Psoas muscle (tissue), 8 donors: ENCODE data around the gene FAM174A. TPM values are rescaled to one million over a fixed set of nuclear protein-coding genes. Genes with fewer than 3 reads are reported as not detected.

Experiments
- ATAC-seq, 4 donors: fragments of 200-7000 bp; cut with Tn5 transposase; one replicate each; pipeline ENCODE4 v1.9.1; 2020; ENCODE audit warnings: moderate library complexity in 3 of 4, mild to moderate bottlenecking in 2 of 4
- DNase-seq, 2 donors: peaks; one replicate each; pipeline ENCODE4 v3.0.0-alpha.2; 2020
- H3K27ac ChIP-seq: fragments of 200-600 bp; one replicate; pipeline ENCODE4 v1.8.0; 2022
- H3K27me3 ChIP-seq, 3 donors: fragments of 200-600 bp in 1 of 3; one replicate each; pipeline versions ENCODE4 v1.6.1 to v1.8.0; 2013 to 2022; ENCODE audit warnings: low read length in 2 of 3, mild to moderate bottlenecking in 2 of 3, moderate library complexity in 1 of 3; ENCODE audit not compliant: insufficient read depth in 3 of 3
- H3K36me3 ChIP-seq, 2 donors: fragments of 200-600 bp in 1 of 2; one replicate each; pipeline versions ENCODE4 v1.6.1 to v1.8.0; 2013 to 2022; ENCODE audit warnings: low read depth in 1 of 2, mild to moderate bottlenecking in 1 of 2, moderate library complexity in 1 of 2; ENCODE audit not compliant: insufficient read depth in 1 of 2
- H3K4me1 ChIP-seq: fragments of 200-600 bp; one replicate; pipeline ENCODE4 v1.8.0; 2022
- H3K4me3 ChIP-seq: fragments of 200-600 bp; one replicate; pipeline ENCODE4 v1.8.0; 2022; ENCODE audit warnings: mild to moderate bottlenecking
- H3K9me3 ChIP-seq: fragments of 200-600 bp; one replicate; pipeline ENCODE4 v1.8.0; 2022
- WGBS, 3 donors: extraction: QIAGEN DNeasy Blood & Tissue Kit; methylation state at CpG; one replicate each; pipeline versions ENCODE4 v1.1.6 to v1.1.7; 2013; 5-methylcytosine and 5-hydroxymethylcytosine counted together
- intact Hi-C, 2 donors: fragments of 100-400 bp; cut with DNase I; formaldehyde crosslinking; loops; one replicate each; pipeline versions ENCODE4 v1.11.0 to v1.14.2; 2022
- polyA plus RNA-seq, 3 donors: library from polyadenylated mRNA; stranded (reverse); fragments of 200-250 nt; gene quantifications; one replicate each; pipeline ENCODE4 v1.2.3, GENCODE V29; 2013
- total RNA-seq, 4 donors: library from RNA; stranded (reverse); fragmentation: NEBNext Ultra II Directional in 2 of 4; extraction: Animal tissue kit (Norgen Biotek cat#: 25700) in 2 of 4; gene quantifications; one replicate each; pipeline versions ENCODE4 v1.2.1 to v1.2.4, GENCODE V29; 2021 to 2023
- TF ChIP-seq, protein P1 (sequence below): fragments of 200-600 bp; IDR thresholded peaks from one replicate; pipeline ENCODE4 v1.8.0; 2022; ENCODE audit warnings: antibody characterized with exemption
- donor health status: healthy with polysubstance abuse.
- donor health status: DM: no; HTN: no; CAD: no; lungs with moderate emphysema.
- donor health status: Bipolar disorder and iron deficiency.
- donor health status: healthy.
- donor health status: DM: yes; HTN: yes; CAD: no.
- donor health status: DM: no; HTN: no; CAD: no.
- donor health status: DM: no; HTN: no; CAD: no.
- donor health status: DM: yes; HTN: yes; CAD: no.

Gene FAM174A
- total and polyA plus RNA-seq, 7 donors = 30.6 to 55.1 (median 38.4) TPM

DNA sequence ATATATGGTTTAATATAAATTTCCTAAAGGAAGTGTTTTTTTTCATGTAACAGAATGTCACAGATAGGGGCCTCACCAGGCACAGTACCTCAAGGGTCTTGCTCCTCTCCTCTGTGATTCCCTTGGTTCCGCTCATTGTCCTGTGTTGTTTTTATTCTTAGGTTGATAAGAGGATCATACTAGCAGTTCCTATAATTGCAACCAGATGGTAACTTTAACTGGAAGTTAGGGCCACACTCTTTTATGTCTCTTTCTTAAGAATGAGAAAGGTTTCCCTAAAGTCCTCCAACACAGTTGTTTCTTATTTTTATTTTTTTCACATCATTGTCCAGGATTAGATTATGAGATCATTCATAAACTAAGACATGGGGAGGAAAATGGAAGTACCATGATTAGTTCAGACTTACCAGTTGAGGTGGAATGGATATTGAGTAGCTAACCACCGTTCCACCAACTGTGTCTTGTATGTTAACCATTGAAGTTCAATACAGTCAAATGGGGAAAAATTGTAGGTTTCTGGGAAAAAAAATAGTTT is 41.1 kb downstream of the FAM174A start:
- intact Hi-C loops = no loop called here
- 54 to 57% (median 57%) methylated on average over 2 of the region's 2 CpGs for WGBS, 3 donors

GRCh38 chr5:100577506-100577905 is 42.3 kb downstream of the FAM174A start:
- H3K27ac ChIP-seq = peak overlapping the region; percentile 51
- TF ChIP-seq, protein P1, sequence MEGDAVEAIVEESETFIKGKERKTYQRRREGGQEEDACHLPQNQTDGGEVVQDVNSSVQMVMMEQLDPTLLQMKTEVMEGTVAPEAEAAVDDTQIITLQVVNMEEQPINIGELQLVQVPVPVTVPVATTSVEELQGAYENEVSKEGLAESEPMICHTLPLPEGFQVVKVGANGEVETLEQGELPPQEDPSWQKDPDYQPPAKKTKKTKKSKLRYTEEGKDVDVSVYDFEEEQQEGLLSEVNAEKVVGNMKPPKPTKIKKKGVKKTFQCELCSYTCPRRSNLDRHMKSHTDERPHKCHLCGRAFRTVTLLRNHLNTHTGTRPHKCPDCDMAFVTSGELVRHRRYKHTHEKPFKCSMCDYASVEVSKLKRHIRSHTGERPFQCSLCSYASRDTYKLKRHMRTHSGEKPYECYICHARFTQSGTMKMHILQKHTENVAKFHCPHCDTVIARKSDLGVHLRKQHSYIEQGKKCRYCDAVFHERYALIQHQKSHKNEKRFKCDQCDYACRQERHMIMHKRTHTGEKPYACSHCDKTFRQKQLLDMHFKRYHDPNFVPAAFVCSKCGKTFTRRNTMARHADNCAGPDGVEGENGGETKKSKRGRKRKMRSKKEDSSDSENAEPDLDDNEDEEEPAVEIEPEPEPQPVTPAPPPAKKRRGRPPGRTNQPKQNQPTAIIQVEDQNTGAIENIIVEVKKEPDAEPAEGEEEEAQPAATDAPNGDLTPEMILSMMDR = no peak
- DNase-seq (no peak), ATAC-seq (no peak)
- no peak overlapping the region for H3K4me3 ChIP-seq
- H3K9me3 ChIP-seq = no peaks in the 10 kb centered on the region
- intact Hi-C loops = no loop called here
- peaks cover 22% of the 10 kb centered on the region for H3K4me1 ChIP-seq
- 69 to 81% (median 78%) methylated on average over 1 of the region's 1 CpG for WGBS, 3 donors
- no peaks in the 10 kb centered on the region for H3K36me3 ChIP-seq
- H3K27me3 ChIP-seq = no peaks in the 10 kb centered on the region

More for the DNA sequence above, 41.1 kb downstream of the FAM174A start:
- H3K4me3 ChIP-seq = no peak overlapping the region
- H3K27ac ChIP-seq = peak overlapping the region; percentile 51
- ATAC-seq (no peak), DNase-seq (no peak)
- peaks cover 22% of the 10 kb centered on the region for H3K4me1 ChIP-seq
- no peaks in the 10 kb centered on the region for H3K27me3 ChIP-seq
- no peaks in the 10 kb centered on the region for H3K9me3 ChIP-seq
- TF ChIP-seq, protein P1 = no peak
- no peaks in the 10 kb centered on the region for H3K36me3 ChIP-seq

DNA sequence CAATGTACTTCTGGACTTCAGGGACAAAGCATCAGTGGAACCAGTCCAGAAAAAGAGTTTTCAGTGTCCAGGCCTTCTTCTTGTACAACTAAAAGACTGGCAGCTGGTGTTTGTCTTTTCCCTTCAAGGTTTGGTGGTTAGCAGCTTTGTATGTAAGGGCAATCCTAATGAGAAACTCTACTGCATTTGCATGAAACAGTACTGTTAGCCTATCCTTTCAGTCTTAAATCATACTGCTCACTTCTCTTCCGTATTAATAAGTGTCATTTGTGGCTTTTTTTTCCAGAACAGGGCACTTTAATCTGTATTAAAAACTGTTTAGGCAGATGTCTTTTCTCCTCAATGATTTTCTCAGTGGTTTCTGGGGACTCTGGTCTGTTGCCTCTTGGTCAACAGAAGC is 48.9 kb downstream of the FAM174A start:
- Histone ChIP-seq H3K4me1 (no peaks in the 10 kb centered on the region), H3K27me3 (no peaks in the 10 kb centered on the region), H3K36me3 (peaks cover 0 to 14% of the 10 kb centered on the region in 2 donors), H3K4me3 (no peak overlapping the region), H3K27ac (no peak overlapping the region), H3K9me3 (no peaks in the 10 kb centered on the region)
- WGBS, 3 donors = 38 to 52% (median 50%) methylated on average over 1 of the region's 1 CpG
- TF ChIP-seq, protein P1 = no peak
- DNase-seq = no peak
- intact Hi-C loops = no loop called here
- ATAC-seq = no peak

DNA sequence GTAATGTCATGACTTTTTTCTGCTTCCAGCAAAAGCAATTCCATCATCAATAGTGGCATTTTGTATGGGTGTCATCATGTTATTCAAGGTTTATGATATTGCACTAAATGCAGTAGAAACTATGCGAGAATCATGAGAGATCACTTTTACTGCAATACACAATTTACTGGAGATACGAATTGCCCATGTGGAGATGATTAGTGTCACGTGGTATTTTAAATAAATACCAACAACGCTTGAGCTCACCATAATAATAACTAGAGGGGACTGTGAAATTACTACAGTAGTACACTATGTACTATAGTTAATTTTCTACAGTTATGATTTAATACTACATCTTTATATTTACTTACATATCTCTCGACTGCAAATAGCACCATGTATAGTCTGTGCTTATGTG is 49.7 kb downstream of the FAM174A start:
- DNase-seq (no peak), ATAC-seq (no peak)
- Histone ChIP-seq H3K36me3 (peaks cover 0 to 14% of the 10 kb centered on the region in 2 donors), H3K4me3 (no peak overlapping the region), H3K27me3 (no peaks in the 10 kb centered on the region), H3K9me3 (no peaks in the 10 kb centered on the region), H3K27ac (no peak overlapping the region), H3K4me1 (no peaks in the 10 kb centered on the region)
- intact Hi-C loops = no loop called here
- TF ChIP-seq, protein P1 = no peak
- WGBS, 3 donors = 84 to 91% (median 90%) methylated on average over 5 of the region's 5 CpGs

GRCh38 chr5:100590867-100591266 is 55.7 kb downstream of the FAM174A start:
- ATAC-seq (no peak), DNase-seq (no peak)
- WGBS, 3 donors = 97 to 98% (median 98%) methylated on average over 1 of the region's 1 CpG
- Histone ChIP-seq H3K9me3 (no peaks in the 10 kb centered on the region), H3K27ac (no peak overlapping the region), H3K36me3 (peaks cover 0 to 14% of the 10 kb centered on the region in 2 donors), H3K27me3 (no peaks in the 10 kb centered on the region), H3K4me1 (peaks cover 17% of the 10 kb centered on the region), H3K4me3 (no peak overlapping the region)
- TF ChIP-seq, protein P1 = no peak
- intact Hi-C loops = no loop called here
